Gastrocnemius medialis (tissue), 4 donors: ENCODE data around the gene ITGAL. TPM values are rescaled to one million over a fixed set of nuclear protein-coding genes. Genes with fewer than 3 reads are reported as not detected.

ENCODE experiments used
- ATAC-seq, 2 donors: fragments of 150-250 bp; one replicate each; pipeline ENCODE4 v1.9.1; 2016
- DNase-seq, 2 donors: peaks; one replicate each; pipeline ENCODE4 v3.0.0-alpha.2; 2019
- H3K27ac ChIP-seq, 4 donors: fragments of 200-600 bp; sonication (generic); 1 replicate in 1 of 4; 2 replicates in 3 of 4; pipeline ENCODE4 v1.5.1; 2016 to 2018; ENCODE audit warnings: mild to moderate bottlenecking in 2 of 4, moderate library complexity in 1 of 4
- H3K27me3 ChIP-seq, 3 donors: fragments of 200-600 bp; sonication (generic) in 2 of 3; 1 replicate in 1 of 3; 2 replicates in 2 of 3; pipeline versions ENCODE4 v1.5.1 to v1.6.0; 2016 to 2019; ENCODE audit warnings: mild to moderate bottlenecking in 1 of 3, moderate library complexity in 1 of 3
- H3K36me3 ChIP-seq, 2 donors: fragments of 200-600 bp; sonication (generic) in 1 of 2; one replicate each; pipeline ENCODE4 v1.5.1; 2017 to 2018
- H3K4me1 ChIP-seq, 2 donors: fragments of 200-600 bp; sonication (generic) in 1 of 2; one replicate each; pipeline ENCODE4 v1.5.1; 2016 to 2017; ENCODE audit warnings: mild to moderate bottlenecking in 2 of 2
- H3K4me3 ChIP-seq, 4 donors: fragments of 200-600 bp; sonication (generic) in 3 of 4; 1 replicate in 1 of 4; 2 replicates in 3 of 4; pipeline ENCODE4 v1.5.1; 2016 to 2019; ENCODE audit warnings: mild to moderate bottlenecking in 2 of 4
- H3K9me3 ChIP-seq, 3 donors: fragments of 200-600 bp; sonication (generic) in 2 of 3; 1 replicate in 1 of 3; 2 replicates in 2 of 3; pipeline ENCODE4 v1.5.1; 2016 to 2019
- POLR2A ChIP-seq, 2 donors: fragments of 450-650 bp; IDR thresholded peaks; one replicate each; pipeline ENCODE4 v1.6.1; 2017; ENCODE audit warnings: antibody characterized with exemption in 2 of 2, mild to moderate bottlenecking in 2 of 2, moderate library complexity in 2 of 2
- in situ Hi-C, 4 donors: fragments of 200-750 bp; cut with MboI; loops; one replicate each; pipeline versions ENCODE4 v1.15.0 to v1.8.0; 2017; ENCODE audit warnings: low sequenced_read_pairs in 4 of 4
- intact Hi-C: fragments of 100-400 bp; cut with DNase I; formaldehyde crosslinking; loops from one replicate; pipeline ENCODE4 v1.15.1; 2023; ENCODE audit warnings: low total_unique reads
- microRNA-seq, 2 donors: library from miRNA; unstranded; fragments of <30 nt; microRNA quantifications; one replicate each; pipeline ENCODE4, GENCODE V29; 2016; ENCODE audit warnings: borderline replicate concordance in 2 of 2
- total RNA-seq, 4 donors: library from RNA; depleted of rRNA; stranded (reverse); fragments of >200 nt; gene quantifications; one replicate each; pipeline versions ENCODE4 v1.1.0 to v1.2.3, GENCODE V29; 2016
- TF ChIP-seq, protein P1 (sequence below), 5 experiments: fragments of 450-650 bp in 3 of 5; fragments of 200-600 bp in 2 of 5; sonication (generic) in 2 of 5; IDR thresholded peaks in 4 of 5; conservative IDR thresholded peaks in 1 of 5; 1 replicate in 4 of 5; 2 replicates in 1 of 5; pipeline ENCODE4 v1.5.1; 2016 to 2019; ENCODE audit warnings: antibody characterized with exemption in 5 of 5, mild to moderate bottlenecking in 3 of 5, moderate library complexity in 3 of 5

The ITGAL gene
- total RNA-seq, 4 donors from 2014 or later = 0.16 to 1.9 (median 0.86) TPM; not detected in 1

DNA sequence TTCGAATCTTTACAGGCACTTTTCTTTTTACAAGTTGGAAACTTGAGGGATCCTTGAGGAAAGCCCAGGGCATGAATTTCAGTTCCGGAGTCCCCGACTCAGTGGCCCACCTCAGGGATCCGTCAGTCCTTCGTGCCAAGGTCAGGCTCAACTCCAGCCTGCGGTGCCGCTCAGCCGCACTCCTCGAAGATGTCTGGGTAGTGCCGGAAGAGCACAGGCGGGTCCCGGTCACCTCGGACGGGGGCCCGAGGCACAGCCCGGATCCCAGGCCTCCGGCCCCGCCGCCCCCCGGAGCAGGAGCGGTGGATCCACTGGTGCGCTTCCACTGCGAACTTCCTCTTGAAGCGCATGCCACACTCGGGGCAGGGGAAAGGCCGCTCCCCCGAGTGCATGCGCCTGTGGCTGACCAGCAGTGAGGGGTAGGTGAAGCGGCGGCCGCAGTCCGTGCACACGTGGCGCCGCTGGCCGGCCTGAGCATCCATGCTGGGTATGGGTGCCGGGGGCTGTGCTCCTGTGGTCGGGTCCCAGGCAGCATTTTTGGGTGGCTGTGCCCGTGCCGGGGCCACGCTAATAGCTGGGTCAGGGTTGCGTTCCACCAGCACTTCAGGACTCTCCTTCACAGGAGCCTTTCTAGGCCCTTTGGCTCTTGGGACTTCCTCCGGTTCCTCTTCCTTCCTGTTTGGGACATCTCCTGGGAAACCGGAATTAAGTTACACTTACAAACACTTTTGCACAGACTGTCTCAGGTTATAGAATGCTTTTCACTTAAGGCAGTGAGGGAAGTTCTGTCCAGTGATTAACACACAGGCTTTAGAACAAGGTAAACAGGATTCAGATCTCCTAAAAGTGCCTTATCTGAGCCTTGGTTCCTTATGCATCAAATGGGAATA is 97.4 kb downstream of the ITGAL start:
- TF ChIP-seq, protein P1, sequence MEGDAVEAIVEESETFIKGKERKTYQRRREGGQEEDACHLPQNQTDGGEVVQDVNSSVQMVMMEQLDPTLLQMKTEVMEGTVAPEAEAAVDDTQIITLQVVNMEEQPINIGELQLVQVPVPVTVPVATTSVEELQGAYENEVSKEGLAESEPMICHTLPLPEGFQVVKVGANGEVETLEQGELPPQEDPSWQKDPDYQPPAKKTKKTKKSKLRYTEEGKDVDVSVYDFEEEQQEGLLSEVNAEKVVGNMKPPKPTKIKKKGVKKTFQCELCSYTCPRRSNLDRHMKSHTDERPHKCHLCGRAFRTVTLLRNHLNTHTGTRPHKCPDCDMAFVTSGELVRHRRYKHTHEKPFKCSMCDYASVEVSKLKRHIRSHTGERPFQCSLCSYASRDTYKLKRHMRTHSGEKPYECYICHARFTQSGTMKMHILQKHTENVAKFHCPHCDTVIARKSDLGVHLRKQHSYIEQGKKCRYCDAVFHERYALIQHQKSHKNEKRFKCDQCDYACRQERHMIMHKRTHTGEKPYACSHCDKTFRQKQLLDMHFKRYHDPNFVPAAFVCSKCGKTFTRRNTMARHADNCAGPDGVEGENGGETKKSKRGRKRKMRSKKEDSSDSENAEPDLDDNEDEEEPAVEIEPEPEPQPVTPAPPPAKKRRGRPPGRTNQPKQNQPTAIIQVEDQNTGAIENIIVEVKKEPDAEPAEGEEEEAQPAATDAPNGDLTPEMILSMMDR (IDR thresholded peaks at IDR 0.05 in 4 of 5, conservative IDR thresholded peaks at IDR 0.05 in 1 of 5) = no peak
- no peak for TF ChIP-seq POLR2A (IDR thresholded peaks at IDR 0.05)
- in situ Hi-C loops = loop anchor here in 2 of 4 donors (5.0 to 10.0 kb wide), 2 partner anchors 65 to 82 kb away; partner anchors contain the start of gene PRR14 (in 1 of the 2)
- no peak for ATAC-seq
- H3K9me3 ChIP-seq = no peaks in the 10 kb centered on the region
- H3K4me3 ChIP-seq = peak overlapping the region in 3 of 4 donors; percentile 75 to 87 (median 84)
- H3K36me3 ChIP-seq = no peaks in the 10 kb centered on the region
- intact Hi-C loops = loop anchor here (5.0 kb wide), 1 partner anchor 37 kb away; no protein-coding TSS in a partner anchor
- peak overlapping the region; percentile 84 to 99 (median 98) for H3K27ac ChIP-seq
- H3K4me1 ChIP-seq = peaks cover 21 to 24% of the 10 kb centered on the region in 2 donors
- H3K27me3 ChIP-seq = no peaks in the 10 kb centered on the region
- no peak for DNase-seq

DNA sequence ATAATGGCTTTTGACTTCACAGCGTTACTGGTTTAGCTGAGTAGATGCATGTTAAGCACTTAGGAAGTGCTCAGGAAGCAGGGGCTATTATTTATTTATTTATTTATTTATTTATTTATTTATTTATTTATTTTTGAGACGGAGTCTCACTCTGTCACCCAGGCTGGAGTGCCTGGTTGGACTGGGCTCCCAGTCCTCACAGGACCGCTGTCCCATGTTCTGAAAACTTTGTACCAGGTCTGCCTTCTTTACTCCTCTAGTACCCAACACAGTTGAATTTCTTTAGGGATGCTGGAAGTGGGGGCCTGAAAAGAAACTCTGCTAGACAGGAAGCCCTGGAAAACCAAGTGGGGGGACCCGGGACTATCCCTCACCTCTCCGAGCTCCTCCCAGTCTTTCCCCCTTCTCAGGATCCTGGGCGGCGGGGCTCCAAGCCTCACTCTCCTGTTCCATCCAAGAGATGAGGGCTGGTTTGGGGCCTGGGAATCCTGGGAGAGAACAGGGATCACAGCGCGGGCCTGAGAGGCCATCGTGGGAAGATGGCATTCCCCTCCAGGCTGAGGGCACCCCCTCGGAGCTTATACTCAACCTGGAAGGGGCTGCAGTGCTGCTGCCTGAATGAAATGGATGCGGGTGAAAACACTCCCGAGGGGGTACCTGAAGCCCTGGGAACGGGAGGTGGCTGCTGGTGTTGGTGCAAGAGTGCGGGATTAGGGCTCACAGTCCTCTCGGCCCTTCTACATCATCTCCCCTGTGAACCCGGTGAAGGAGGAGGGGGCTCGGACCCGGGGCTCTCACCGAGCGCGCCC is 98.3 kb downstream of the ITGAL start:
- intact Hi-C loops = loop anchor here (1.0 to 5.0 kb wide), 3 partner anchors 13 to 36 kb away; partner anchors contain the start of gene ZNF764
- Histone ChIP-seq H3K9me3 (no peaks in the 10 kb centered on the region), H3K4me3 (peak overlapping the region; percentile 75 to 96 (median 86)), H3K4me1 (peaks cover 21 to 24% of the 10 kb centered on the region in 2 donors), H3K27me3 (no peaks in the 10 kb centered on the region), H3K36me3 (no peaks in the 10 kb centered on the region), H3K27ac (peak overlapping the region; percentile 84 to 99 (median 98))
- no peak for DNase-seq
- peak in 1 of 2 donors; percentile 9 for ATAC-seq
- in situ Hi-C loops = loop anchor here in 2 of 4 donors (5.0 to 10.0 kb wide), 2 partner anchors 64 to 81 kb away; partner anchors contain the start of gene PRR14 (in 1 of the 2)
- no peak for TF ChIP-seq POLR2A (IDR thresholded peaks at IDR 0.05)
- TF ChIP-seq, protein P1 (IDR thresholded peaks at IDR 0.05 in 4 of 5, conservative IDR thresholded peaks at IDR 0.05 in 1 of 5) = no peak

DNA sequence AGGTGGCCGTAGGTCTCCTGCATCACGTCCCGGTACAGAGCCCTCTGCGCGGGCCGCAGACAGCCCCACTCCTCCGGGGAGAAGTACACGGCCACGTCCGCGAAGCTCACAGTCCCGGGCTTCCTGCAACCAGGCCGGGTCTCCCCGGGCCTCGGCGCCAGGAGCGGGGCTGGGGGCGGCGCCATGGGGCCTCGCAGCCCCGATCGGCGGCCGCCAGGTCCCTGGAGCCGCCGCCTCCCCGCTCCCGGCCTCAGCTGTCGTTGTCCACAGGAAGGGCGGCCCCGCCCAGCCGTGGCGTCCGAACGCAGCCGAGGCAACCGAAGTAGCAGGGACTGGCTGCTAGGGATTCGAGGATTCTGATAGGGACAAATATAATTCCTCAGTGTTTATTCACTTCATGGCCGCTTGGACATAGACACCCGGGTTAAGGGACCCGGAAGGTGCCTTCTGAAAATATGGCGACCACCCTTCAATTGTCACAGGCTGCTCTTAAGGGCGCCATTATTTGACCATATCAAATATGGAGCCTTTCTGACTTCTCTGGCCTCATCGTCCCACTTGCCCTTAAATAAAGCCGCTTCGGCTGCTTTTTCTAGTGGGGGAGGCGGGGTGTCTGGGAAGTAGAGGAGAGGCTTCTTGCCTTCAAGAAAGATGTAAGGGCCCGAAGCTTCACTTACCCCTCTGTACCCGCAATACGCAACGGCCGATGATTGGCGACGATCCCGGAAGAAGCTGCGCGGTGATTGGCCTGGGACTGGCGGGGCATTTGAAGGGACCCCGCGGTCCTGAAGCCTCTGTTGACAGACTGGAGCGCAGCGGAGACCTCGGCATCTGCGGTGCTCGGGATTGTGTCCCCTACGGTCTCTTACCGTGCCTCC is 99.1 kb downstream of the ITGAL start, which contains the start of gene ZNF688:
Gene ZNF688 (minus strand): TSS at position 270 of the 878 bp plus-strand sequence. CDS start 85 bp downstream, at position 185.
- no peaks in the 10 kb centered on the region for H3K36me3 ChIP-seq
- in situ Hi-C loops = loop anchor here in 2 of 4 donors (5.0 to 10.0 kb wide), 2 partner anchors 63 to 81 kb away; partner anchors contain the start of gene PRR14 (in 1 of the 2)

More for the DNA sequence above, 99.1 kb downstream of the ITGAL start, which contains the start of gene ZNF688:
- H3K4me3 ChIP-seq = peak within 1 kb of the TSS; percentile 75 to 96 (median 86)
- H3K4me1 ChIP-seq = peaks cover 21 to 24% of the 10 kb centered on the region in 2 donors
- no peaks in the 10 kb centered on the region for H3K9me3 ChIP-seq
- peak; percentile 96 for ATAC-seq
- intact Hi-C loops = loop anchor here (1.0 to 5.0 kb wide), 6 partner anchors 10 to 63 kb away; partner anchors contain the start of genes ZNF764 and ZNF785
- peak; percentile 95 to 96 for DNase-seq
- peak within 1 kb of the TSS; percentile 84 to 99 (median 98) for H3K27ac ChIP-seq
- TF ChIP-seq, protein P1 (IDR thresholded peaks at IDR 0.05 in 4 of 5, conservative IDR thresholded peaks at IDR 0.05 in 1 of 5) = no peak
- peak in 1 of 2 donors; percentile 68 for TF ChIP-seq POLR2A (IDR thresholded peaks at IDR 0.05)
- no peaks in the 10 kb centered on the region for H3K27me3 ChIP-seq

Small RNAs within 50 kb of the gene (microRNA-seq; reads per million reads assigned to microRNA genes)
- 0 reads per million in 2 donors for gene MIR4518

Other genes with a start within 250 kb of the ITGAL start
- 10 to 100 TPM in 1 of 4 donors, 1 to 10 TPM in 1, under 1 TPM in 2; 0.62 to 10.4 (median 0.91) TPM for gene NPIPB13, start 224.3 kb upstream of the ITGAL start, total RNA-seq
- gene CD2BP2, start 117.4 kb upstream of the ITGAL start, total RNA-seq = 10 to 100 TPM; 33.4 to 53.8 (median 40.9) TPM
- gene TBC1D10B, start 102.2 kb upstream of the ITGAL start, total RNA-seq = 10 to 100 TPM; 35.3 to 52.6 (median 43.6) TPM
- 1,000 to 10,000 TPM; 1,053 to 4,879 (median 1,942) TPM for gene MYL11, start 97.9 kb upstream of the ITGAL start, total RNA-seq
- under 1 TPM in 1 of 4 donors, not detected in 3; 0.65 TPM for gene SEPTIN1, start 90.2 kb upstream of the ITGAL start, total RNA-seq
- 10 to 100 TPM in 2 of 4 donors, 1 to 10 TPM in 2; 4.4 to 12.7 (median 8.7) TPM for gene ZNF48, start 77.3 kb upstream of the ITGAL start, total RNA-seq
- gene ZNF771, start 65.1 kb upstream of the ITGAL start, total RNA-seq = 10 to 100 TPM; 16.7 to 34.1 (median 24.7) TPM
- gene DCTPP1, start 42.7 kb upstream of the ITGAL start, total RNA-seq = 10 to 100 TPM; 11.8 to 32.6 (median 17.8) TPM
- 10 to 100 TPM; 23.7 to 29.5 (median 27.4) TPM for gene SEPHS2, start 26.9 kb upstream of the ITGAL start, total RNA-seq
- 100 to 1,000 TPM in 1 of 4 donors, 10 to 100 TPM in 3; 39.8 to 118 (median 69.8) TPM for gene ZNF768, start 53.8 kb downstream of the ITGAL start, total RNA-seq
- 10 to 100 TPM in 3 of 4 donors, 1 to 10 TPM in 1; 8.6 to 17.5 (median 13.1) TPM for gene ZNF747, start 62.1 kb downstream of the ITGAL start, total RNA-seq
- 1 to 10 TPM; 3.7 to 5.5 (median 4.9) TPM for gene ZNF764, start 85.6 kb downstream of the ITGAL start, total RNA-seq
- 10 to 100 TPM; 11.0 to 38.2 (median 18.5) TPM for gene ZNF688, start 99.0 kb downstream of the ITGAL start, total RNA-seq
- gene ZNF785, start 113.0 kb downstream of the ITGAL start, total RNA-seq = 1 to 10 TPM in 2 of 4 donors, under 1 TPM in 2; 0.70 to 3.2 (median 1.0) TPM
- 1 to 10 TPM; 2.9 to 6.3 (median 6.1) TPM for gene ZNF689, start 137.6 kb downstream of the ITGAL start, total RNA-seq
- 10 to 100 TPM in 3 of 4 donors, 1 to 10 TPM in 1; 8.8 to 28.4 (median 17.8) TPM for gene PRR14, start 178.2 kb downstream of the ITGAL start, total RNA-seq
- 10 to 100 TPM; 22.0 to 34.8 (median 28.0) TPM for gene FBRS, start 185.7 kb downstream of the ITGAL start, total RNA-seq
- 10 to 100 TPM; 15.3 to 25.5 (median 21.9) TPM for gene SRCAP, start 226.4 kb downstream of the ITGAL start, total RNA-seq